ENCODE data around the gene RYR1.

GRCh38 chr19:38486731-38487336, 53.3 kb downstream of the RYR1 start:
- TF ChIP-seq CTCF (IDR thresholded peaks at IDR 0.05; ENCODE audit: insufficient read depth, low read length) (no peak), POLR2AphosphoS5 (IDR thresholded peaks at IDR 0.05; ENCODE audit: low read depth) (no peak)
- TF ChIP-seq, protein P1, sequence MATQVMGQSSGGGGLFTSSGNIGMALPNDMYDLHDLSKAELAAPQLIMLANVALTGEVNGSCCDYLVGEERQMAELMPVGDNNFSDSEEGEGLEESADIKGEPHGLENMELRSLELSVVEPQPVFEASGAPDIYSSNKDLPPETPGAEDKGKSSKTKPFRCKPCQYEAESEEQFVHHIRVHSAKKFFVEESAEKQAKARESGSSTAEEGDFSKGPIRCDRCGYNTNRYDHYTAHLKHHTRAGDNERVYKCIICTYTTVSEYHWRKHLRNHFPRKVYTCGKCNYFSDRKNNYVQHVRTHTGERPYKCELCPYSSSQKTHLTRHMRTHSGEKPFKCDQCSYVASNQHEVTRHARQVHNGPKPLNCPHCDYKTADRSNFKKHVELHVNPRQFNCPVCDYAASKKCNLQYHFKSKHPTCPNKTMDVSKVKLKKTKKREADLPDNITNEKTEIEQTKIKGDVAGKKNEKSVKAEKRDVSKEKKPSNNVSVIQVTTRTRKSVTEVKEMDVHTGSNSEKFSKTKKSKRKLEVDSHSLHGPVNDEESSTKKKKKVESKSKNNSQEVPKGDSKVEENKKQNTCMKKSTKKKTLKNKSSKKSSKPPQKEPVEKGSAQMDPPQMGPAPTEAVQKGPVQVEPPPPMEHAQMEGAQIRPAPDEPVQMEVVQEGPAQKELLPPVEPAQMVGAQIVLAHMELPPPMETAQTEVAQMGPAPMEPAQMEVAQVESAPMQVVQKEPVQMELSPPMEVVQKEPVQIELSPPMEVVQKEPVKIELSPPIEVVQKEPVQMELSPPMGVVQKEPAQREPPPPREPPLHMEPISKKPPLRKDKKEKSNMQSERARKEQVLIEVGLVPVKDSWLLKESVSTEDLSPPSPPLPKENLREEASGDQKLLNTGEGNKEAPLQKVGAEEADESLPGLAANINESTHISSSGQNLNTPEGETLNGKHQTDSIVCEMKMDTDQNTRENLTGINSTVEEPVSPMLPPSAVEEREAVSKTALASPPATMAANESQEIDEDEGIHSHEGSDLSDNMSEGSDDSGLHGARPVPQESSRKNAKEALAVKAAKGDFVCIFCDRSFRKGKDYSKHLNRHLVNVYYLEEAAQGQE (IDR thresholded peaks at IDR 0.05; ENCODE audit: insufficient replicate concordance, low read depth) = no peak

Measured in HL-60 (cell line).